Panc1 (cell line): Measurements from ENCODE around the gene STPG1. TPM values are rescaled to one million over a fixed set of nuclear protein-coding genes. Genes with fewer than 3 reads are reported as not detected.

Experiments used
- ATAC-seq: fragments of 200-7000 bp; cut with Tn5 transposase; 2 replicates; pipeline ENCODE4 v1.9.1; 2020; ENCODE audit warnings: mild to moderate bottlenecking, moderate library complexity
- BruUV-seq: library from RNA; stranded (reverse); fragments of 400-500 nt; replicated peaks from 2 replicates; lab custom pipeline; 2021; lab: Mats Ljungman, UMichigan
- CTCF ChIA-PET: fragments of 300-600 bp; sonication (Branson Sonifier 250); formaldehyde crosslinking; loops from one replicate; lab custom pipeline; 2022; ENCODE audit warnings: antibody characterized with exemption; lab: Charles Lee
- POLR2A ChIA-PET: fragments of 300-600 bp; sonication (Branson Sonifier 250); formaldehyde crosslinking; loops from one replicate; lab custom pipeline; 2022; ENCODE audit warnings: antibody characterized with exemption; lab: Charles Lee
- DNase-seq: peaks from one replicate; pipeline ENCODE4 v3.0.0-alpha.2; 2010; ENCODE audit warnings: low read depth, low spot score
- H3K27ac ChIP-seq: 2 replicates; pipeline ENCODE4 v1.5.1; 2011; ENCODE audit warnings: mild to moderate bottlenecking, low read length, inconsistent platforms
- H3K27me3 ChIP-seq: fragments of 200-500 bp; sonication (Bioruptor generic); 2 replicates; pipeline ENCODE4 v1.6.0; 2014; ENCODE audit warnings: low read length, inconsistent platforms; ENCODE audit not compliant: control insufficient read depth, insufficient read depth
- H3K36me3 ChIP-seq: fragments of 200-500 bp; sonication (Bioruptor generic); 2 replicates; pipeline ENCODE4 v1.5.1; 2014; ENCODE audit warnings: inconsistent platforms, mild to moderate bottlenecking, low read length, moderate library complexity; ENCODE audit not compliant: control insufficient read depth, insufficient read depth
- H3K4me1 ChIP-seq: 2 replicates; pipeline ENCODE4 v1.5.1; 2011; ENCODE audit warnings: inconsistent platforms, mild to moderate bottlenecking, low read length, moderate library complexity; ENCODE audit not compliant: control insufficient read depth, insufficient read depth
- H3K4me3 ChIP-seq, 2 experiments: 2 replicates each; pipeline ENCODE4 v1.5.1; 2011 to 2012; ENCODE audit warnings: low read depth in 2 of 2, low read length in 2 of 2, mild to moderate bottlenecking in 2 of 2, inconsistent platforms in 1 of 2, moderate library complexity in 1 of 2
- H3K9me3 ChIP-seq: fragments of 200-500 bp; sonication (Bioruptor generic); 2 replicates; pipeline ENCODE4 v1.5.1; 2014; ENCODE audit warnings: low read depth, mild to moderate bottlenecking, inconsistent platforms, low read length, moderate library complexity; ENCODE audit not compliant: control insufficient read depth, insufficient read depth
- CTCF ChIP-seq: fragments of 450-650 bp; IDR thresholded peaks from 2 replicates; pipeline ENCODE4 v1.5.1; 2017; ENCODE audit warnings: mild to moderate bottlenecking
- POLR2AphosphoS5 ChIP-seq: IDR thresholded peaks from 2 replicates; pipeline ENCODE4 v1.6.1; 2012; ENCODE audit warnings: mild to moderate bottlenecking, low read depth, low read length, moderate library complexity
- REST ChIP-seq, 2 experiments: IDR thresholded peaks; 2 replicates each; pipeline ENCODE4 v1.6.1; 2011 to 2012; ENCODE audit warnings: low read depth in 2 of 2, control low read depth in 1 of 2, low read length in 1 of 2, mild to moderate bottlenecking in 1 of 2, moderate library complexity in 1 of 2; ENCODE audit not compliant: insufficient read depth in 1 of 2
- SIN3A ChIP-seq: IDR thresholded peaks from 2 replicates; pipeline ENCODE4 v1.6.1; 2012; ENCODE audit warnings: low read depth, mild to moderate bottlenecking, low read length, moderate library complexity, borderline replicate concordance; ENCODE audit not compliant: insufficient read depth
- TCF7L2 ChIP-seq: IDR thresholded peaks from 2 replicates; pipeline ENCODE4 v1.6.1; 2011; ENCODE audit warnings: mild to moderate bottlenecking, low read depth, low read length, inconsistent platforms
- in situ Hi-C: cut with HindIII; loops from 2 replicates; pipeline ENCODE4 v1.10.0; 2016; ENCODE audit warnings: low sequenced_read_pairs, low pct_unique_long_range_greater_than_20kb
- intact Hi-C: fragments of 100-400 bp; cut with micrococcal nuclease; formaldehyde crosslinking; loops from one replicate; pipeline ENCODE4 v1.10.0; 2022; ENCODE audit not compliant: unreplicated experiment
- total RNA-seq: library from RNA; stranded (reverse); gene quantifications from one replicate; pipeline ENCODE4 v1.2.1, GENCODE V29; 2021; ENCODE audit not compliant: unreplicated experiment

Gene STPG1
- total RNA-seq, 1 experiment from 2014 or later: 9.9 TPM

- DNase-seq (no peak), ATAC-seq (no peak)
- Histone ChIP-seq H3K4me3 (no peak overlapping the region), H3K36me3 (no peaks in the 10 kb centered on the region), H3K27ac (no peak overlapping the region), H3K4me1 (peaks cover 3% of the 10 kb centered on the region), H3K9me3 (no peaks in the 10 kb centered on the region), H3K27me3 (no peaks in the 10 kb centered on the region)
- intact Hi-C loops: no loop called here
- BruUV-seq: no TSS peak
- in situ Hi-C loops: no loop called here
- TF ChIP-seq CTCF: no peak
- TF ChIP-seq REST (IDR thresholded peaks at IDR 0.05; ENCODE audit: insufficient read depth in 1 of 2, low read depth in 2 of 2, low read length in 1 of 2): no peak
- no peak for TF ChIP-seq TCF7L2
- no peak for TF ChIP-seq POLR2AphosphoS5
- TF ChIP-seq SIN3A: no peak
- ChIA-PET POLR2A (no interaction called here), CTCF (no interaction called here)
Observed at GRCh38 chr1:24339996-24340395, 73.6 kb downstream of the STPG1 start.

GRCh38 chr1:24338447-24338846 is 75.1 kb downstream of the STPG1 start:
- in situ Hi-C loops: no loop called here
- Histone ChIP-seq H3K27me3 (no peaks in the 10 kb centered on the region), H3K9me3 (no peaks in the 10 kb centered on the region), H3K27ac (no peak overlapping the region; the same call in 1 of the 2 replicates), H3K4me1 (peaks cover 3% of the 10 kb centered on the region; the same call in 1 of the 2 replicates), H3K36me3 (no peaks in the 10 kb centered on the region), H3K4me3 (no peak overlapping the region)
- BruUV-seq: no TSS peak
- ChIA-PET POLR2A (no interaction called here), CTCF (no interaction called here)
- intact Hi-C loops: no loop called here
- TF ChIP-seq CTCF (no peak), POLR2AphosphoS5 (no peak), REST (IDR thresholded peaks at IDR 0.05; ENCODE audit: insufficient read depth in 1 of 2, low read depth in 2 of 2, low read length in 1 of 2) (no peak), SIN3A (no peak), TCF7L2 (no peak)
- DNase-seq: no peak
- ATAC-seq: no peak
